Activated naive CD8-positive, alpha-beta T cell treated with anti-CD3 and anti-CD28 coated beads, Interleukin-2, amount 50 U/mL, for 24 hours (primary cell): ENCODE data around the gene RGS11.
"Not testable (repeated sequence)": the region's sequence is repeated elsewhere in the genome, so short reads cannot be mapped to it uniquely, and the experiment has no call there.

Experiments
- ATAC-seq: fragments of 150-1000 bp; cut with Tn5 transposase; one replicate; pipeline ENCODE4 v1.10.0; 2021
- DNase-seq: peaks from one replicate; pipeline ENCODE4 v3.0.0; 2021
- H3K27ac Mint-ChIP-seq: one replicate; pipeline ENCODE4 v1.8.0; 2021; ENCODE audit warnings: mild to moderate bottlenecking, mixed read lengths
- H3K27me3 Mint-ChIP-seq: one replicate; pipeline ENCODE4 v1.8.0; 2021; ENCODE audit warnings: mixed read lengths
- H3K36me3 Mint-ChIP-seq: one replicate; pipeline ENCODE4 v1.8.0; 2021; ENCODE audit warnings: low read depth, mixed read lengths
- H3K4me1 Mint-ChIP-seq: one replicate; pipeline ENCODE4 v1.8.0; 2021; ENCODE audit warnings: mixed read lengths
- H3K4me3 Mint-ChIP-seq: one replicate; pipeline ENCODE4 v1.8.0; 2021; ENCODE audit warnings: mild to moderate bottlenecking, moderate library complexity, mixed read lengths
- H3K9me3 Mint-ChIP-seq: one replicate; pipeline ENCODE4 v1.8.0; 2021; ENCODE audit warnings: mixed read lengths

RGS11 gene

DNA sequence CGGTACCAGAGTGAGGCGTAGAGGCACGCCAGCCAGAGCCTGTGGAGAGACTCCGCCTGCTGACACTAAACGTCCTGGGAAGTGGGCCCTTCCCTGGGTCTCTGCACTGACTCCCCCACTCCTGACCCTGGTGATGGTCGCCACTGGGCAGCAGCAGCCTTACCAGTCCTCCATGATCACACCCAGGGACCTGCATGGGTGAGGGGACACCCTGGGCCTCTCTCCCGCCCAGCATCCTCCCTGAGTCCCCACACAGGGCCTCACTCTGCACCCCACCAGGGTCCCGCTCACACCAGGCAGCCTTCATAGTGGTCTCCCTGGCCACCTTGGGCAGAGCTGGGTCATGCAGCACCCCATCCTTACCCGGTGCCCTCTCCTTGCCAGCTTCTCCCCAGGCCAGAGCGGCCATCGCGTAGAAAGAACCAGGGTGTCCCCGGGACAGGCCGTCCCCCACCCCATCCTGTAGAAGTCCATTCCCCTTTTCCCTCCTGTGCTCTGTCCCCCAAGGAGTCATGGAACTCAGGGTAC, 10.7 kb downstream of the RGS11 start:
- DNase-seq = no peak
- H3K27ac Mint-ChIP-seq = no peak overlapping the region

DNA sequence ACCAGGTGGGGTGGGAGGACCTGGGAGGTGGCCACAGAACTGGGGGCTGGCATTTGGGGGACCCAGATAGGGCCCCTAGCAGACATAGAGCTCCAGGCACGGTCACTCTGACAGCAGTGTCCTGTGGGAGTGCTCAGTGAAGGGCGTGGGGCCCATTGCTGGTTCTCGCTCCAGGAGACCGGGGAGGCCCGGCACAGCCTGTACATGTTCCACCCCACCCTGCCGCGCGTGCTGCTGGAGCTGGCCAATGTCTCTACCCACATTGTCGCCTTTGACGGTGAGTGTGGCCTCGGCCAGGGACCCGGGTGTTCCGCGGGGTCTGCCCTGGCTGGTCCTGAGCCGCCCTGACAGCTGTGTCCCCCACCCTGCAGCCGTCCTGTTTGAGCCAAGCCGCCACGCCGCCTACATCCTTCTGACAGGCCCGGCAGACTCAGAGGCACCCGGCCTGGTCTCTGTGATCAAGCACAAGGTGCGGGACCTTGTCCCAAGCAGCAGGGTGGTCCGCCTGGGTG, 11.2 kb downstream of the RGS11 start:
- Mint-ChIP-seq H3K36me3 (no peaks in the 10 kb centered on the region), H3K9me3 (no peaks in the 10 kb centered on the region), H3K4me1 (no peaks in the 10 kb centered on the region), H3K27ac (no peak overlapping the region), H3K4me3 (no peak overlapping the region), H3K27me3 (no peaks in the 10 kb centered on the region)
- ATAC-seq = no peak
- no peak for DNase-seq

More for the DNA sequence above, 10.7 kb downstream of the RGS11 start:
- no peaks in the 10 kb centered on the region for H3K4me1 Mint-ChIP-seq
- H3K4me3 Mint-ChIP-seq = no peak overlapping the region
- H3K9me3 Mint-ChIP-seq = no peaks in the 10 kb centered on the region
- ATAC-seq = no peak
- no peaks in the 10 kb centered on the region for H3K36me3 Mint-ChIP-seq
- H3K27me3 Mint-ChIP-seq = no peaks in the 10 kb centered on the region

DNA sequence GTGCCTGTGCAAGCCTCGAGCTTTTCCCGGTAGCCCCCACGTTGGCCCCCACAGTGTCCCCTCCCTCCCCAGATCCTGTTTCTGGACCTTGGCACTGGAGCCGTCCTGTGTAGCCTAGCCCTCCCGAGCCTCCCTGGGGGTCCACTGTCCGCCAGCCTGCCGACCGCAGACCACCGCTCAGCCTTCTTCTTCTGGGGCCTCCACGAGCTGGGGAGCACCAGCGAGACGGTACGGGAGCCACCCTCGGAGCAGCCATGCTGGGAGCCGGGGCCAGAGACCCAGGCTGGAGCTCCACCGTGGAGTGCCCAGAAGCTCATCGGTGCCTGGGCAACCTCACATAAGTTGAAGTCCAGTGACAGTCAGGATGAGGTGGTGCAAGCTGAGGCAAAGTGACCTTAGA, 11.8 kb downstream of the RGS11 start:
- no peak for ATAC-seq
- no peak overlapping the region for H3K4me3 Mint-ChIP-seq
- H3K36me3 Mint-ChIP-seq = no peaks in the 10 kb centered on the region
- no peak overlapping the region for H3K27ac Mint-ChIP-seq
- H3K4me1 Mint-ChIP-seq = peaks cover 4% of the 10 kb centered on the region
- no peaks in the 10 kb centered on the region for H3K27me3 Mint-ChIP-seq
- H3K9me3 Mint-ChIP-seq = no peaks in the 10 kb centered on the region
- no peak for DNase-seq

DNA sequence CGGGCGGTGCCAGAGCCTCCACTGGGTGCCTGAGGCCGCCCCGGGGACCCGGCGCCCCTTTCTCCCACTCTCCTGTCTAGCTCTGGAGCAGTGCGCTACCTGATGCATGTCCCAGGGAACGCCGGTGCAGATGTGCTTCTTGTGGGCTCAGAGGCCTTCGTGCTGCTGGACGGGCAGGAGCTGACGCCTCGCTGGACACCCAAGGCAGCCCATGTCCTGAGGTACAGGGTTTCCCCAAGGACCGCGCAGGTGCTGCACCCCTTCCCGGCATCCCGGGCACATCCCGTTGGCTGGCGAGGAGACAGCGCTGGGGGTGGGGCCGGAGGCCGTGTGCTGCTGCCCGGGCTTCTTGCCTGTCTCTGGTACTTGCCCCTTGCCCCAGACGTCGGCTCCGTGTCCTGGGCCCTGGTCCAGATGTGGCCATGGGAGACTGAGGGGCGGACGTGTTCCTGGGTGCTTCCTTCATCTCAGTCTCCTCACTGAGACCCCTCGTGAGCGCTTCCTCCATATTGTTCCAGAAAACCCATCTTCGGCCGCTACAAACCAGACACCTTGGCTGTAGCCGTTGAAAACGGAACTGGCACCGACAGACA, 12.5 kb downstream of the RGS11 start:
- ATAC-seq (no peak), DNase-seq (no peak)
- Mint-ChIP-seq H3K36me3 (no peaks in the 10 kb centered on the region), H3K27ac (no peak overlapping the region), H3K4me3 (no peak overlapping the region), H3K4me1 (peaks cover 5% of the 10 kb centered on the region), H3K27me3 (no peaks in the 10 kb centered on the region), H3K9me3 (no peaks in the 10 kb centered on the region)

DNA sequence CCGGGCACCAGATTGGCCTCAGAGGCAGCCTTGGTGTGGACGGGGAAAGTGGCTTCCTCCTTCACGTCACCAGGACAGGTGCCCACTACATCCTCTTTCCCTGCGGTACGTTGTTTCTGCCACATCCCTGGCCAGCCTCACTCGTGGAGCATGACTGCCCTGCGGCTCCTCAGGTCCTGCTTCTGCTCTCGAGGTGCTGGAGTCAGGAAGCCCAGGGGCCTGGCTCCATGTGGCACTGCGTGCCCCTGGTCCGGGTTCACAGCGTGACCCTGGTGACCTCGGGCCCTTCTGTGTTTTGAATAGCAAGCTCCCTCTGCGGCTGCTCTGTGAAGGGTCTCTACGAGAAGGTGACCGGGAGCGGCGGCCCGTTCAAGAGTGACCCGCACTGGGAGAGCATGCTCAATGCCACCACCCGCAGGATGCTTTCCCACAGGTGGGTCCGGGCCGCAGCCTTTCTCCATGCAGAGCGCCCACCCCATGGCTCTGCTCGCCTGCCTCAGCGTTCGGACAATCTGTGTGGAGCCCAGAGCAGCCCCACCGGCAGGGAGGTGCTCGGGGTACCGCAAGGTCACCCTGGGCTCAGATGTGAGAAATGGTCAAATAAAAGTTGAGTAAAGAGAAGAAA, 13.5 kb downstream of the RGS11 start:
- Mint-ChIP-seq H3K27ac (no peak overlapping the region), H3K4me1 (peaks cover 5% of the 10 kb centered on the region), H3K27me3 (no peaks in the 10 kb centered on the region), H3K36me3 (no peaks in the 10 kb centered on the region), H3K9me3 (no peaks in the 10 kb centered on the region), H3K4me3 (no peak overlapping the region)
- ATAC-seq (no peak), DNase-seq (no peak)

DNA sequence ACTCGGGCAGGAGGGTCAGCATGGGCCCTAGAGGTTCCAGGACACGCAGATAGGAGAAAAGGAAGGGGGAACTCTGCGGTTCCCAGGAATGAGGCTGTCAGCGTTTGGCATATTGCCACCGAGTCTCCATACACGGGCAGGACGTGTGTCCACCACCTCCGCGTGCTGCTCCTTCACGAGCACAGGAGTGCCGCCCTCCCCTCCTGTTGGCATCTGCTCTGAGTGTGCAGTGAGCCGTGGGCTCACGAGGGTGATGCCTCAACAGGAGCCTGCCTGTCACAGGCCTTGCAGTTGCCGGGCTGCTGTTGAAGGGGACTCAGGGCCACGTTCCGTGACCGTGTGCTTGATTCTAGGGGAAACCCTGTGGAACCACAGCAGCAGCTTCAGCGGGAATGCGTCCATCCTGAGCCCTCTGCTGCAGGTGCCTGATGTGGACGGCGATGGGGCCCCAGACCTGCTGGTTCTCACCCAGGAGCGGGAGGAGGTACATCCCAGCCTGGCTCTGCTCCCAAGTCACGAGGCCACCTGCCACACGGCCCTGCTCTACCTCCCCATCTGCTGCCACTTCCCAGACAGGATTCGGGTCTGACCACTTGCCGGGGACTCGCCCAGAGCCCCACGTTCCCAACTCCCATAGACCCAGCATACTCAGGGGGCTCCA, 14.6 kb downstream of the RGS11 start:
- Mint-ChIP-seq H3K36me3 (peaks cover 2% of the 10 kb centered on the region), H3K4me1 (peaks cover 5% of the 10 kb centered on the region), H3K27ac (no peak overlapping the region), H3K27me3 (no peaks in the 10 kb centered on the region), H3K4me3 (no peak overlapping the region), H3K9me3 (no peaks in the 10 kb centered on the region)
- no peak for ATAC-seq
- no peak for DNase-seq

DNA sequence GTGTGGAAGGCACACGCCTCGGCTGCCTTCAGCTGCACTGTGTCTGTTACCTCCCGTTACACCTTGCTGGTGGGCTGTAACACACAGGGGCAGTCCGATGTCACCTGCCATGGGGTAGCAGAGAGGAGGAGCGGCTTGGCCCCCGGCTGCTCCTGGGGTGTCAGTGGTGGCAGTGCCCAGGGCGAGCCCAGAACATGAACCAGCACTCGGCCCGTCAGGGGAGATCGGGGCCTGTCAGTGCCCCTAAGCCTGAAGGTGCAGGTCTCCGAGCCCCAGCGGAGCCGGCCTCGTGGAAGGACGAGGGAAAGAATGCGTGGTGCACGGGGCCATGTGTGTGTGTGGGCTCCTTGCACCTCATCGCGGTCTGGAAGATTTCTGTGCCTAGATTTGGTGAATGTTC, 15.4 kb downstream of the RGS11 start:
- no peaks in the 10 kb centered on the region for H3K9me3 Mint-ChIP-seq
- H3K4me3 Mint-ChIP-seq = no peak overlapping the region
- no peaks in the 10 kb centered on the region for H3K27me3 Mint-ChIP-seq
- no peak overlapping the region for H3K27ac Mint-ChIP-seq
- DNase-seq (no peak), ATAC-seq (no peak)
- peaks cover 6% of the 10 kb centered on the region for H3K36me3 Mint-ChIP-seq
- peaks cover 5% of the 10 kb centered on the region for H3K4me1 Mint-ChIP-seq

DNA sequence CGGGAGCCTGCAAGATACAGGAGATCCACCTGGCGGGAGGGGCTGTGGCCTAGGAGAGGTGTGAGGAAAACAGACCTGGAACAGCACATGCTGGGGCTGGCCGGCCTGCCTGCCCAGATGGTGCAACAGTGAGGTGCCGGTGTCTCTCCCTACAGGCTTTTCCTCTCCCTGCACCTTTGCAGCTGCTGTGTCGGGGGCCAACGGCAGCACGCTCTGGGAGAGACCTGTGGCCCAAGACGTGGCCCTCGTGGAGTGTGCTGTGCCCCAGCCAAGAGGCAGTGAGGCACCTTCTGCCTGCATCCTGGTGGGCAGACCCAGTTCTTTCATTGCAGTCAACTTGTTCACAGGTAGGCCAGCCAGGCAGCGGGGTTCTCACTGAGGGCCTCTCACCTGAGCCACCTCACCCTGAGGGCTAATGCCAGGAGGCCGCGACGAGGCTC, 15.9 kb downstream of the RGS11 start:
- Mint-ChIP-seq H3K4me3 (no peak overlapping the region), H3K4me1 (peaks cover 5% of the 10 kb centered on the region), H3K27ac (no peak overlapping the region), H3K9me3 (no peaks in the 10 kb centered on the region), H3K36me3 (peaks cover 9% of the 10 kb centered on the region), H3K27me3 (no peaks in the 10 kb centered on the region)
- ATAC-seq (peak; percentile 24), DNase-seq (no peak)

DNA sequence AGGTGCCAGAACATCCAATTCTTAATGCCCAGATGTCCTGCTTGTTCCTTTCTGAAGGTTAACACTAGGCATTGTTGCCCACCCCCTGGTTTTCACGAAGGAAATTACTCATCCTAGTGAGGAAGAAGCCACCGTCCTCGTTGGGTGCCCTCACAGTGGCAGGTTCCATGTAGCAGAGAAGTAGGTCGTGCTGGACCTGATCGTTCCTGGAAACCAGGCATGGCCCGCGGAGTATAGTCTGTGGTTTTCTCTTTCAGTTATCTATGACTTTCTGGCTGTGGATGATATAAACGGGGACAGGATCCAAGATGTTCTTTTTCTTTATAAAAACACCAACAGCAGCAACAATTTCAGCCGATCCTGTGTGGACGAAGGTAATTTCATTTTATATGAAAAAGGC, 16.5 kb downstream of the RGS11 start:
- Mint-ChIP-seq H3K27ac (no peak overlapping the region), H3K4me3 (no peak overlapping the region)

DNA sequence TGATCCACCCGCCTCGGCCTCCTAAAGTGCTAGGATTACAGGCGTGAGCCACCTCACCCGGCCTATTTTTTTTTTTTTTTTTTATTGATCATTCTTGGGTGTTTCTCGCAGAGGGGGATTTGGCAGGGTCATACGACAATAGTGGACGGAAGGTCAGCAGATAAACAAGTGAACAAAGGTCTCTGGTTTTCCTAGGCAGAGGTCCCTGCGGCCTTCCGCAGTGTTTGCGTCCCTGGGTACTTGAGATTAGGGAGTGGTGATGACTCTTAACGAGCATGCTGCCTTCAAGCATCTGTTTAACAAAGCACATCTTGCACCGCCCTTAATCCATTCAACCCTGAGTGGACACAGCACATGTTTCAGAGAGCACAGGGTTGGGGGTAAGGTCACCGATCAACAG, 17.7 kb downstream of the RGS11 start:
- H3K27me3 Mint-ChIP-seq, H3K4me3 Mint-ChIP-seq, ATAC-seq, H3K9me3 Mint-ChIP-seq, H3K27ac Mint-ChIP-seq, DNase-seq, H3K36me3 Mint-ChIP-seq: not testable (repeated sequence)
- H3K4me1 Mint-ChIP-seq = peaks cover 14% of the 10 kb centered on the region

More for the DNA sequence above, 16.5 kb downstream of the RGS11 start:
- peaks cover 9% of the 10 kb centered on the region for H3K36me3 Mint-ChIP-seq
- ATAC-seq (no peak), DNase-seq (no peak)
- no peaks in the 10 kb centered on the region for H3K9me3 Mint-ChIP-seq
- H3K4me1 Mint-ChIP-seq = peaks cover 5% of the 10 kb centered on the region
- H3K27me3 Mint-ChIP-seq = no peaks in the 10 kb centered on the region

DNA sequence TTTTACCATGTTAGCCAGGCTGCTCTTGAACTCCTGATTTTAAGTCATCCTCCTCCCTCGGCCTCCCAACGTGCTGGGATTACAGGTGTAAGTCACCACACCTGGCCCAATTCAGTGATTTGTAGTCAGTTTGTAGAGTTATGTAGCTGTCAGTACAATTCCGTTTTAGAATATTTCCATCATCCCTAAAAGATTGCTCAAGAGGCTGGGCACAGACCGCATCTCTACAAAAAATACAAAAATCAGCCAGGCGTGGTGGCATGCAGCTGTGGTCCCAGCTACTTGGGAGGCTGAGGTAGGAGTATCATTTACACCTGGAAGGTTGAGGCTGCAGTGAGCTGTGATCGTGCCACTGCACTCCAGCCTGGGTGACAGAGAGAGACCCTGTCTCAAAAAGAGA, 20.6 kb downstream of the RGS11 start:
- H3K9me3 Mint-ChIP-seq = no peaks in the 10 kb centered on the region
- peaks cover 29% of the 10 kb centered on the region for H3K4me1 Mint-ChIP-seq
- ATAC-seq (no peak), DNase-seq (no peak)
- no peak overlapping the region for H3K4me3 Mint-ChIP-seq
- H3K27ac Mint-ChIP-seq = no peak overlapping the region
- H3K27me3 Mint-ChIP-seq = no peaks in the 10 kb centered on the region
- peaks cover 12% of the 10 kb centered on the region for H3K36me3 Mint-ChIP-seq

DNA sequence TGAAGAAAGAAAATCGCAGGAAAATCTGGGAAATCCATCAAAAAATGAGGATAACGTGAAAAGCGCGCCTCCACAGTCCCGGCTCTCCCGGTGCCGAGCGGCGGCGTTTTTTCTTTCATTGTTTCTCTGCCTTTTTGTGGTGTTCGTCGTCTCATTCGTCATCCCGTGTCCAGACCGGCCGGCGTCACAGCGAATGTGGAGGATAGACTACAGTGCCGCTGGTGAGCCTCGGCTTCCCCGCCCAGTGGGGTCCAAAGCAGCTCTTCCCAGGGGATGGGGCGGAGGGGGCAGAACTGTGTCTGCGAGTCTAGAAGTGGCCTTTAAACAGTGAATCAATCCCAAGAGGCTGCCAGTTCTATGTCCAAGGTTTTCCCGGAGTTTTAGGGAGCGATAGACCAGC, 21.3 kb downstream of the RGS11 start:
- ATAC-seq (no peak), DNase-seq (no peak)
- H3K4me3 Mint-ChIP-seq = no peak overlapping the region
- no peaks in the 10 kb centered on the region for H3K9me3 Mint-ChIP-seq
- H3K27me3 Mint-ChIP-seq = no peaks in the 10 kb centered on the region
- peaks cover 12% of the 10 kb centered on the region for H3K36me3 Mint-ChIP-seq
- peaks cover 31% of the 10 kb centered on the region for H3K4me1 Mint-ChIP-seq
- H3K27ac Mint-ChIP-seq = no peak overlapping the region

DNA sequence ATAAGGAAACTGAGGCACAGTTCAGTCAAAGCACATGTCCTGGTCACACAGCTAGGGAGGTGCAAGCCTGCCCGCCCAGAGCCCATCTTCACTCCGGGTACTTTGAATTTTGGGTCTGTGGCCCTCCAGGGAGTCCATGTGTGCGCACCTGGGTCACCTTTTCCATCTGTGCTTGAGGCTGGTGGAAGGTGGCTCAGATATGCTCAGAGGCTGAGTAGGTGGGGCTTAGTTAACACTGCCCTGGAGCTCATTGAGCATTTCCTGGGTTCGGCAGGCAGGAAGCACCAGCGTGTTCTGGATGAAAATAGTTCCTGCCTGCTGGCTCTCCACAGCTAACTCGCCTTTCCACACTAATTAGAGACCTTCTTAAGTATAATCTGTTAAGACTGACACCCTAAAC, 21.9 kb downstream of the RGS11 start:
- no peak overlapping the region for H3K27ac Mint-ChIP-seq
- peaks cover 12% of the 10 kb centered on the region for H3K36me3 Mint-ChIP-seq
- H3K27me3 Mint-ChIP-seq = no peaks in the 10 kb centered on the region
- no peak for DNase-seq
- ATAC-seq = no peak
- H3K4me3 Mint-ChIP-seq = peak overlapping the region; percentile 34
- peaks cover 26% of the 10 kb centered on the region for H3K4me1 Mint-ChIP-seq
- H3K9me3 Mint-ChIP-seq = no peaks in the 10 kb centered on the region

DNA sequence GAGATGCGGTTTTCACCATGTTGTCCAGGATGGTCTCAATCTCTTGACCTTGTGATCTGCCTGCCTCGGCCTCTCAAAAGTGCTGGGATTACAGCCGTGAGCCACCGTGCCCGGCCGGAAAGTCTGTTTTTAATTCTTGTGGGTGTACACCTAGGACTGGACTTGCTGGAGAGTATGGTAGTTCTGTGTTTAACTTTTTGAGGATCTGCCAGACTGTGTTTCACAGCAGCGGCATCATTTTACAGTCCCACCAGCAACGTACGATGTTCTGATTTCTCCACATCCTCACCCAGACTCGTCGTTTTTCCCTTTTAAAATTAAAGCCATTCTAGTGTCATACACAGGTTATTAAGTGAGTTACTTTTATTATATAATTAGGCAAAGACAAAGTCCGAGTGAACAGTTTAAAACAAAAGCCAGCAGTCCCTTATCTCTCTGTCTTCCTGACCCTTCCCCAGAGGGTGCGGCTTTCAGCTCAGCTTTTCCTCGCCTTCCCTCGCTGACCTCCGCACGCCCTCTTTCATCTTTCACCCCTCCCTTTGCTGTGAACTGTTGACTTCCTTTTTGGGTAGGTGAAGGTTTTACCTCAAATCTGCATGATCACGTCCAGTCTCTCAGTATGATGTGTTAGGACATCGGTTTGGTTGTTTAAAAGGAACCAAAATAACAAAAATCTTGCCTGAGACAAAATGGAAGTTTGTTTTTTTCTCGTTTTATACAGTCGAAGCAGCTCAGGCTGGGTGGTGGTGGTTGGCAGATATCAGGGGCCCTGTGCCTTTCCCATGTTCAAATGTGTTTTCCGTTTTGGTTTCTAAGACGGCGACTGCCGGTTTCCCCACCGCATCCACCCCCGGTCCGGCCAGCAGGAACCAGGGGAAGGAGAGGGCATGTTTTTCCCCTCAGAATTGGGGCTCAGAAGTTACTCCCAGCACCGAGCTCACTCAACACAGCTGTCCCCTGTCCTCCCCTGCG, 23.1 kb downstream of the RGS11 start:
- H3K27ac Mint-ChIP-seq = peak overlapping the region; percentile 80
- H3K4me3 Mint-ChIP-seq = peak overlapping the region; percentile 76
- peaks cover 12% of the 10 kb centered on the region for H3K36me3 Mint-ChIP-seq
- ATAC-seq (peak; percentile 80), DNase-seq (peak; percentile 55)
- peaks cover 26% of the 10 kb centered on the region for H3K4me1 Mint-ChIP-seq
- no peaks in the 10 kb centered on the region for H3K27me3 Mint-ChIP-seq
- no peaks in the 10 kb centered on the region for H3K9me3 Mint-ChIP-seq
